GM21423 (cell line): ENCODE data around the gene RAB11FIP5.
"Not testable (repeated sequence)": the region's sequence is repeated elsewhere in the genome, so short reads cannot be mapped to it uniquely, and the experiment has no call there.

Experiments
- ATAC-seq: cut with Tn5 transposase; IDR thresholded peaks from one replicate; pipeline ENCODE4 v1.9.1; 2021; ENCODE audit warnings: mild to moderate bottlenecking, moderate library complexity; ENCODE audit not compliant: unreplicated experiment

Gene RAB11FIP5

GRCh38 chr2:73112913-73113854 is at the start of gene RAB11FIP5:
RAB11FIP5 (minus strand) TSS chr2:73112948; CDS start chr2:73112777, 171 bp downstream.
- ATAC-seq, result peak; percentile 67

- no peak for ATAC-seq
Observed at GRCh38 chr2:73156539-73157124, 43.9 kb upstream of the RAB11FIP5 start.

- no peak for ATAC-seq
Observed at GRCh38 chr2:73142937-73143336, 30.2 kb upstream of the RAB11FIP5 start.

- no peak for ATAC-seq
Observed at GRCh38 chr2:73141896-73142295, 29.1 kb upstream of the RAB11FIP5 start.

GRCh38 chr2:73135236-73135635 is 22.5 kb upstream of the RAB11FIP5 start:
- no peak for ATAC-seq

GRCh38 chr2:73134471-73134870 is 21.7 kb upstream of the RAB11FIP5 start:
- ATAC-seq, result no peak

- no peak for ATAC-seq
Observed at GRCh38 chr2:73133566-73134197, 20.9 kb upstream of the RAB11FIP5 start.

GRCh38 chr2:73131807-73132206 is 19.1 kb upstream of the RAB11FIP5 start:
- ATAC-seq, result no peak

- ATAC-seq, result no peak
Observed at GRCh38 chr2:73130790-73131189, 18.0 kb upstream of the RAB11FIP5 start.

- ATAC-seq, result no peak
Observed at GRCh38 chr2:73128841-73129535, 16.2 kb upstream of the RAB11FIP5 start.

GRCh38 chr2:73122536-73122935 is 9.8 kb upstream of the RAB11FIP5 start:
- ATAC-seq, result no peak

- ATAC-seq, result not testable (repeated sequence)
Observed at GRCh38 chr2:73119611-73120239, 7.0 kb upstream of the RAB11FIP5 start.

- no peak for ATAC-seq
Observed at GRCh38 chr2:73117441-73117840, 4.7 kb upstream of the RAB11FIP5 start.

- ATAC-seq, result no peak
Observed at GRCh38 chr2:73116182-73116960, 3.6 kb upstream of the RAB11FIP5 start.

GRCh38 chr2:73114273-73114867 is 1.6 kb upstream of the RAB11FIP5 start:
- ATAC-seq, result no peak

- ATAC-seq, result peak; percentile 15
Observed at GRCh38 chr2:73112026-73112912, 479 bp downstream of the RAB11FIP5 start.

GRCh38 chr2:73111073-73112025 is 1.4 kb downstream of the RAB11FIP5 start:
- no peak for ATAC-seq
